DMS79 treated with DMSO at 0.1 percent for 48 hours (cell line): Measurements from ENCODE around the gene RNF141.

Source experiments
- DNase-seq: peaks from one replicate; lab custom pipeline; 2025; lab: John Stamatoyannopoulos, UW

Gene RNF141

DNA sequence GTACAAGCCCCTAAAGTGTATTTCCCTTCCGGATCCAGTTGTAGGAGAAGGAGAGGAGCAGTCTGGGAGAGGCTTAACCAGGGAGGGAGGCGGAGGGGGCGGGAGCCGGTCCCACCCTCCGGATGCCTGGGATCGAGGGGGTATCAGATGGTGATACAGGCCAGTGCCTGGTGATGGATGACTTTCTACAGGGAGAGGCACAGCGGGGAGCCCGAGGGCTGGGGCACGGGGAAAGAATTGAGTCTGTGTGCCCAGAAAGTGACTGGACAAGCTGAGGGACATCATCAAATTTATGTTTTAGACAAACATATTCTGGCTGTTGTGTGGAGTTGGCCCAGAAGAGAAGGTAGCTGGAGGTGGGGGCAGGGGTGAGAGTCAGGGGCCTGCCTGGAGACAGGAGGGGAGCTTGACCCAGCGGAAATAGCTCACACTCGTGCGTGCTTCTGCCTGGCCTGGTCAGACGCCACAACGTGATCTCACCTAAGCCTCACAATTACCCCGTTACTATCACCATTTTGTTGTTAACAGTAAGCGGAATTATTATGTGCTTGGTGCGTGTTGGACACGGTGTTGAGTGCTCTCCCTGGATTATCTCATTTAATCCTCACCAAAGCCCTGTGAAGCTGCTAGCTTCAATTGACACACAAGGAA, 43.5 kb downstream of the RNF141 start:
- no peak for DNase-seq

GRCh38 chr11:10496296-10496936, 44.6 kb downstream of the RNF141 start:
- DNase-seq: no peak

GRCh38 chr11:10495464-10495786, 45.6 kb downstream of the RNF141 start:
- DNase-seq: no peak

DNA sequence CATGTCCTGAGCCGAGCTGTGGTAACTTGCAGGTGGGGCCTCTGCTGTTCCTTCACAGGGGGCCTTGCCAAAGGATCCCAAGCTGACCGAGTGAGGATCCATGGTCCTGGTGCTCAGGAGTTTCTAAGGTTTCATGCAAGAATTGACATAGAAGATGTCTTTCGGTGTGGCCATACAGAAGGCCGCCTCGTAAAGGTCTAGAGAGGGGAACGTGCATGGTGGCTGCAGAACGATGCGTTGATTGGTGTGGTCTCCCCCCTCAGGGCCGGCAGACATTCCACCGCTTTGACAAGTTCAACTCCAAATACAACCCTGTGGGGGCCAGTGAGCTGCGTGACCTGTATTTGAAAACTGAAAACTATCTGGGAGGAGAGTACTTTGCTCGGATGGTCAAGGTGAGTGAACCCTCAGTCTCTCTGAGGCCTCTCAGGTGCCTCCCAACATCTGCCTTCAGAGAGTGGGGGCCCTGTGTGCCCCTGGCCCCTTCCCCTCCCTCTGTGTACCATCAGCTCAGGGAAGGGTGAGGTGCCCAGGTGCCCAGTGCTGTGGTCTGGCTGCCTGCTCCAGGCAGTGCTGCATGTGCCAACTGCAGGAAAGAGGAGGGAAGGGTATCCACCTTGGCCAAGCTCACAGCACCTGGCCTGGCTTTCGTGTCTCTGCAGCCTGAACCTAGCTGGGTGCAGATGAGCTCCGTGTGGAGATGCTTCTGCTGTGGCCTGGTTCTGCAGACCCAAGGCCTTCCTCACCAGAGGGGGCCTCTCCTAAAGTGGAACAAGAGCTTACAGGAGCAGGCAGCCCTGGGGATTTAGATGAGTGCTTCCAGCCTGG, 46.1 kb downstream of the RNF141 start:
- DNase-seq: no peak

DNA sequence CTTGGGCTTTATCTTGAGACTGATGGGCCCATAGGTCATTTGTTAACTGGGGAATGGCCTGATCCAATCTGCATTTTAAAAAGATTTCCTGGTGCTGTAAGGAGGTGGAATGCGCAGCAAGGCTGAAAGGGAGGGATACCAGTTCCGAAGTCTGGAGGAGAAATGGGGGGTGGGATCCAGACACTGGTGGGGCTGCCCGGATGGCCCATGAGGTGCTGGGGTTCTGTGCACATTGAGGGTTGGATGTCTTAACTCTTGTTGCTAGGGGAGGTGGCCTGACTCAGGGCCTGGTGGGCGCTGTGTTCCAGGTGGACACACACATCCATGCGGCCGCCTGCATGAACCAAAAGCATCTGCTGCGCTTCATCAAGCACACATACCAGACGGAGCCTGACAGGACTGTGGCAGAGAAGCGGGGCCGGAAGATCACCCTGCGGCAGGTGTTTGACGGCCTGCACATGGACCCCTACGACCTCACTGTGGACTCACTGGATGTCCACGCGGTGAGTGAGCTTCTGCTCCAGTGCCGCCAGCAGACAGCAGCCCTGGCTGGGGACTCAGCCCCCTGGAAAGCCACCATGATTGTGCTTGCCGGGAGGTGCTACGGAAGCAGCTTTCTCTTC, 47.8 kb downstream of the RNF141 start:
- DNase-seq: no peak

DNA sequence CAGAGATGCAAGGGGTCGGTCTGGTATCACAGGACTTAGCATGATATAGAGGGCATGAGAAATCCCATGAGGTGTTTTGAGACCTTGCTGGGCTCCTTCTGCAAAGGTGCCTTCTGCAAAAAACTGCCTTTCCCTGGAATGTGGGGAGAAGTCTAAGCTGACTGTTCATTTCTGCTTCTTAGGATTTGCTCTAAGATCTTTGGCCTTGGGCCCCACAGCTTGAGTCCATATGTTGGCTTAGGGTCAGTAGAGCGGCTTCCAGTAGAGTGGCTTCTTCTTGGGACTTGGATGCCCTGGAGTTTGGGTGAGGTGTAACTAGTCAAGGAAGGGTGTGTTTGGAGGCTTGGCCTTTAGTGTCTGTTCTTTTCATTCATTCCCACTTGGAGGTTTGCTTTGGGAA, 48.9 kb downstream of the RNF141 start:
- DNase-seq: no peak

DNA sequence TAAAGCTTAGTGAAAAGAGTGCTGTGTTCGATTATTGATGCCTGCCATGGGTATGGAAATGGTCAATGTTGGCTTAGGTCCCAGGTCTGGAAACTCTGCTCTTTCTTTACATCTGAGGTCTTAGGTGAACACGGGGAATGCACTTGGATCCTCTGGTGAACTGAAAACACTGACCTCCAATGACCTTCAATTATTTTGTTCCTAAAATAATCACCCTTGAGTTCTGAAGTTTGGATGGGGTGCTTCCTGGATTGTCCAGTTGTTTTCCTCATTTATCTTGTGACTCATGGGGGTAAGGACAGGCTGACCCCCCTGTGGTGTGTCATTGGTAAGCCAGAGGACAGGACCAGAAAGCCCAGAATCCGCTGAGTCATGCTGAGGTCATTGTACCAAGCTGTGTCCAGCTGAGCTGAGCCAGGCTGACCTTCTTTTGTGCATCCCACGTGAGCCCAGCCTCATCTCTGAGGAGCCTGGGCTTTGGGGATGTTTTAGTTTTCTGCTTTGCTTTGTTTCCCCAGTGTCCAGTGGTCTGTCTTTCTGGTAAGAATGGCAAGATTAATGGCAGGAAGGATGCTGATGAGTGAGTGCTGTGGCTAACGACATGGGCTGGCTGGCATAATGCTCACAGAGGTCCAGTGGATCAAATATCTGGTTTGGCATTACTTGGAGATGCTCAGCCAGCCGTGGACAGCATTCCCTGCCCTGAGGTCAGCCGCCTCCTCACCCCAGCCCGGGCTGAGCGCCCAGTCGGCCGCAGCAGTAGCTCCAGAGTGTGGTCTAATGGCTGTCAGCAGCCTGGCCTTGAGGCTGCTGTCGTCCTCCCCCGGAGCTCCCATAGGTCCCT, 50.4 kb downstream of the RNF141 start:
- DNase-seq: no peak

DNA sequence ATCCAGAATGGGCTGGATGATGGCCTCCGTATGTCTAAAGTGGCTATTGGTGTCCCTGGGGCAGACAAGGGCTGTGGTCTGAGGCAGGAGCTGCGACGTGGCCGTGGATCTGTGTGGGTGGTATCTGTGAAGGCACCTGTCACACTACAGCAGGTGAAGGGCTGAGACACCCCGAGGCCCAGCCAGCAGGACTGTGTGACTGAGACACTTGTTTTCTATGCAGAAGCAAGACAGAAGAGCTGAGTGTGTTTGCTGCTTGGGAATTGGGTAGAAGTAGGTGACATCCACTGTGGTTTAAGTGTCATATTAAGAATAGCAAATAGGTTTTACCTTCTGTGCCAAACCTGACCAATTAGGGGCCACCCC, 51.0 kb downstream of the RNF141 start:
- DNase-seq: no peak

DNA sequence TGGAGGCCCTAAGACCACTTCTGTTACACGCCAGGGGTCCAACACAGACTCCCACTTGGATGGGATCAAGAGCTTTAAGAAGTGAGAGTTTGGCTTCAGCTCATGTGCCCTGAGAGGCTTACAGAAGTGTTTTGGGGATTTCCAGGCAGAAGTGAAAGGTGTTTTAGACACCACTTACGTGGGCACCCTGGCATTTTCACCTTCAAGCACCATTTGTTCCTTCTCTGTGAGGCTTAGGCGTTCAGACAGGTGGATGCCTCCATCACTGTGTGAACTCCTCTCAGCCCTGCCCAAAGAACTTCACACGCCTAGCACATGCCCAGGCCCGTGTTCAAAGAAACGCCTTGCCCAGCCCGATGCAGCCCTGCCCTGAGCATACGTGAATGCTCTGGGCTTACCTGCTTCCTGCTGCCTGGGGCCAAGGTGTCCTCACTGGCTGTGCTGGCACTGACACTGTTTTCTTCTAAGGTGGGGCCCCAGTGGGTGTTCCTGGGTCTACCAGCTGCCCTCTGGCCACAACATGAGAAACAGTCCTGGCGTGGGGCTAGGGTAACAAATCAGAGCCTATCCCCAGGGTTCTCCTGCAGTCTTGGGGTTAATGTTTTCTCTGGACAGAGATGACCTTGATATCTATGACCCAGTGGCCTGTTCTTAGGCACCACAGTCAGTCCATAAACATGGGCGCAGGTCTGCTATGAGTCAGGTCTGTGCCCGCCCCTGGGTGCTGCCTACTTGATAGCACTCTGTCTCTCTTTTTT, 51.9 kb downstream of the RNF141 start:
- DNase-seq: peak; percentile 21

GRCh38 chr11:10488121-10488933, 52.7 kb downstream of the RNF141 start:
- no peak for DNase-seq

DNA sequence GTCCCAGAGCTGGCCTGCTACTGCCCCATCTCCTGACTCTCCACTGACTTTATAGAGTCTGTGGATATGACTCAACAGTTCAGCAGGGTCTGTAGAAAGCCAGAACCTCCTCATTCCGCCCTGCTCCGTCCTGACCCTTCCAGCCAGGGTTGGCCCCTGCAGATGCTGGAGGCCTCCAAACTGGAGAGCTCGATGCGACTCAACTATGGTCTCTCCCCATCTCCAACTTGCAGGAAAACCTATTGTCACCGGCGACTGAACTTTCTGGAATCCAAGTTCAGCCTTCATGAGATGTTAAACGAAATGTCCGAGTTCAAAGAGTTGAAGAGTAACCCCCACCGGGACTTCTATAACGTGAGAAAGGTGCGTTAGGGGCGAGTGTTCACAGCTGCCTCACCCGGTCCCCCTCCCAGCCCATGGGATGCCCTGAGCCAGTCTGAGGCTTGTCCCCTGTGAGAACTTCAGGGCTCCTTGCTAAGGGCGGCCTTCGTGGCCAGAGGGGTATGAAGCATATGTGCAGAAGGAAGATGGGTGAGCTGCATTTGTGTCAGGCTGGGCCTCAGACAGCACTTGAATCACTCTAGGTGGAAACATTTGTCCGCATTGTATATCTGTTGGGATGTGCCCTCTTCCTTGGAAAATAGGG, 53.9 kb downstream of the RNF141 start:
- DNase-seq: no peak

- no peak for DNase-seq
Measured at GRCh38 chr11:10486161-10486840, 54.7 kb downstream of the RNF141 start.

- DNase-seq: no peak
Measured at GRCh38 chr11:10485646-10486045, 55.3 kb downstream of the RNF141 start.

- no peak for DNase-seq
Measured at GRCh38 chr11:10484461-10485180, 56.4 kb downstream of the RNF141 start.

- no peak for DNase-seq
Measured at GRCh38 chr11:10483584-10483983, 57.4 kb downstream of the RNF141 start.

- DNase-seq: no peak
Measured at GRCh38 chr11:10483174-10483573, 57.8 kb downstream of the RNF141 start.

GRCh38 chr11:10481560-10482349, 59.2 kb downstream of the RNF141 start:
- DNase-seq: no peak

- DNase-seq: no peak
Measured at GRCh38 chr11:10480760-10481159, 60.2 kb downstream of the RNF141 start.
